T-helper 17 cell (primary cell): Measurements from ENCODE around the gene INHBB. TPM values are rescaled to one million over a fixed set of nuclear protein-coding genes. Genes with fewer than 3 reads are reported as not detected.
A peak's percentile ranks its signal among the peaks of the same experiment; 100 is the strongest.

Source experiments
- ATAC-seq: fragments of 150-1000 bp; cut with Tn5 transposase; 2 replicates; pipeline ENCODE4 v1.10.0; 2021; ENCODE audit warnings: mild to moderate bottlenecking, moderate library complexity
- DNase-seq, 3 donors: peaks; one replicate each; pipeline versions ENCODE4 v3.0.0 to v3.0.0-alpha.2; 2020 to 2021
- H3K9me3 ChIP-seq: one replicate; pipeline ENCODE4 v1.7.0; 2013; ENCODE audit warnings: low read length, mild to moderate bottlenecking; ENCODE audit not compliant: control insufficient read depth, poor library complexity, severe bottlenecking
- H3K27ac Mint-ChIP-seq: one replicate; pipeline ENCODE4 v1.8.0; 2022; ENCODE audit warnings: mild to moderate bottlenecking, moderate library complexity, mixed read lengths
- H3K27me3 Mint-ChIP-seq: one replicate; pipeline ENCODE4 v1.8.0; 2022; ENCODE audit warnings: mixed read lengths
- H3K36me3 Mint-ChIP-seq: one replicate; pipeline ENCODE4 v1.8.0; 2022; ENCODE audit warnings: low read depth, mixed read lengths
- H3K4me1 Mint-ChIP-seq: one replicate; pipeline ENCODE4 v1.8.0; 2022; ENCODE audit warnings: mild to moderate bottlenecking, mixed read lengths
- H3K4me3 Mint-ChIP-seq: one replicate; pipeline ENCODE4 v1.8.0; 2022; ENCODE audit warnings: mild to moderate bottlenecking, moderate library complexity, mixed read lengths
- total RNA-seq, 4 donors: library from RNA in 2 of 4; stranded (reverse) in 2 of 4; gene quantifications; one replicate each; pipeline ENCODE4 v1.2.3 and lab custom pipeline; 2022 to 2026

INHBB gene
- total RNA-seq, 2 donors from 2014 or later: not detected

DNA sequence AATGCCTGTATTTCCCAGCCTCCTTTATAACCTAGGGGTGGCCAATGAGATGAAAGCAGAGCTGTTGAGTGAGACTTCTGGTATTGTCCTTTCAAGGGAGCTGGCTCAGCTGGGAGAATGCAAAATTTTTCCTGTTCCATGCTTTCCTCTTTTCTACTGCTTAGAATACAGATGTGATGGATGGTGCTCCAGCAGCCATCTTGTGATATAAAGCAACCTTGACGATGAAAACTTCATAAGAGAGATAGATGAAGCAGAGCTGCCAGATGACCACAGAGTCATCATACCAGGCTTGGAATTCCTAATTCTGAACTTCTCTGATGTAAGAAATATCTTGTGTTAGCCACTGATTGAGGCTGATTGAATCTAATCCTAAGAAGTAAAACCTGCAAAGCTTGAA is 11.9 kb upstream of the INHBB start:
- Mint-ChIP-seq H3K4me3 (no peak overlapping the region), H3K4me1 (peaks cover 7% of the 10 kb centered on the region), H3K36me3 (peaks cover 11% of the 10 kb centered on the region), H3K27ac (no peak overlapping the region), H3K27me3 (peaks cover 77% of the 10 kb centered on the region)
- ATAC-seq (no peak), DNase-seq (no peak)
- H3K9me3 ChIP-seq: no peaks in the 10 kb centered on the region

DNA sequence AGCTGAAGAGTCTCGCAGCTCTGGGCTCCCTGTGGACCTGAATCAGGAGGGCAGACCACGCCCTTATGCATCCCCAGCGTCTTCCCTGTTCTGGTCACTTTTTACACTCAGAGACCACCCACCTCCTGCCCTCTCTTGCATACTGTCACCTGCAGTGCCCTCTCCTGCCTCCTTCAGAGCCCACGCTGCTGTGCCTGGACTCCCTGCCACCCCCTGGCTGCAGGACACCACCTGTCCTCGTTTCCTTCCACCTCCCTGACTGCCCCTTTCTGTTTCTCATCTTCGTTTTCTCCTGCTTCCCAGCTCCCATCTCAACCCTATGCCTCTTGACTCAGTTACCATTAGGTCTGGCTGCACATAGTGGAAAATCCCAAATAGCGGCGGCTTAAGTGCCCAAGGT is 9.2 kb upstream of the INHBB start:
- Mint-ChIP-seq H3K4me1 (peaks cover 7% of the 10 kb centered on the region), H3K4me3 (no peak overlapping the region), H3K36me3 (peaks cover 11% of the 10 kb centered on the region), H3K27me3 (peaks cover 78% of the 10 kb centered on the region), H3K27ac (no peak overlapping the region)
- H3K9me3 ChIP-seq: no peaks in the 10 kb centered on the region
- ATAC-seq (no peak), DNase-seq (no peak)

DNA sequence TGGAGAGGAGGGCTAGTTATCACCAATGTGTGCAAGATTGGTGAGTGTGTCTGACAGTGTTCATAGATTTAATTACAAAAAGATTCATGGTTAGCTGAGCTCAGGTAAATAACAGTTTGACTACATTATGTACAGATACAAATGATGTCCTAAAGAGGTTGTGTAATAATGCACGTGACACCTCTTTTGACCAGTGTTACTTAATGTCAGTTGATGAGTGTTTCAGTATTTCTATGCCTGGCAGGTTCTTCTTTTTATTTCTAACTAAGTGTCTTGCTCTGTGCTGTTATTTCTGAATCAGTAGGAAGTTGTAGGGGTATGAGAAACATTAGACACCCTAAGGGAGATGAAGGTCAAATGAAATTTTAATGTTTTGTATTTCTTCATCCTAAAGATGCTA is 7.9 kb upstream of the INHBB start:
- H3K27ac Mint-ChIP-seq: no peak overlapping the region
- no peaks in the 10 kb centered on the region for H3K9me3 ChIP-seq
- H3K36me3 Mint-ChIP-seq: peaks cover 15% of the 10 kb centered on the region
- H3K4me3 Mint-ChIP-seq: no peak overlapping the region
- peaks cover 10% of the 10 kb centered on the region for H3K4me1 Mint-ChIP-seq
- DNase-seq (no peak), ATAC-seq (no peak)
- peaks cover 80% of the 10 kb centered on the region for H3K27me3 Mint-ChIP-seq

DNA sequence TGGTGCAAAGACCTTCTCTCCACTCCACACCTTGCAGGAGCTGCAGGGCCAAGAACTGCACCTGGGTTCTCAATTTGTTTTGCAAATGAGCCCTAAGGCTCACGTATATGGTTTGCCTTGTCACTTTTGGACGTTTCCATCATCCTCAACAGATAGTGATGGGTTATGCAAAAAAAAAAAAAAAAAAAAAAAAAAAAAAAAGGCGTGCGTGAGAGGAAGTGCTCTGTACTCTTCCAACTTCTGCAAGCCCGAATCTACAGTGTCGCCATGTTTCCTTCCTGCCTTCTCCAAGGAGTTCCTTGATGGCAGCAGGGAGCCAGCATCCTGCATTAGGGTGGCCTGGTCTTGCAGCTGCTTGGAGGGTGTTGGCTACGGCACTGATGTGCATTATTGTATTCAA is 4.0 kb upstream of the INHBB start:
- H3K27me3 Mint-ChIP-seq: peaks cover 66% of the 10 kb centered on the region
- no peak overlapping the region for H3K4me3 Mint-ChIP-seq
- no peak for DNase-seq
- peaks cover 12% of the 10 kb centered on the region for H3K4me1 Mint-ChIP-seq
- no peak for ATAC-seq
- H3K36me3 Mint-ChIP-seq: peaks cover 9% of the 10 kb centered on the region
- H3K27ac Mint-ChIP-seq: no peak overlapping the region
- H3K9me3 ChIP-seq: no peaks in the 10 kb centered on the region

DNA sequence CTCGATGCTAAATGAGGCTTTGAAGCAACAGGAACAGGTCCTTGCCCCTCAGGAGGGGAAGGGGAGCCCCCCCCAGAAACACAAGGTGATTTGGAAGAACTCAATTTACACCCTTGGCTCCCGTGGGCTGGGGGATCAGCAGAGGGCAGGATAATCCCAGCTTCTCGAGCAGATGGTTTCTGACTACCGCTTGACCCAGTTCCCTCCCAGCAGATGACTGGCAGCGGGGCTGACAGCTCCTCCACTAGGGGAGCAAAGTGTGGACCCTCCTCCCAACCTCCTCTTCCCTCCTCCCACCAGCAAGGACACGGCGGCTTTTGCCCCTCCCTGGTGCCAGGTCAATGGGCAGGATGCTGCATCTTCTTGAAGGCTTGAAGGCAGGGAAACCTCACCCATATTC is 3.5 kb upstream of the INHBB start:
- peaks cover 16% of the 10 kb centered on the region for H3K4me1 Mint-ChIP-seq
- no peaks in the 10 kb centered on the region for H3K9me3 ChIP-seq
- no peak for DNase-seq
- H3K4me3 Mint-ChIP-seq: peak overlapping the region; percentile 89
- peaks cover 66% of the 10 kb centered on the region for H3K27me3 Mint-ChIP-seq
- peaks cover 7% of the 10 kb centered on the region for H3K36me3 Mint-ChIP-seq
- no peak for ATAC-seq
- H3K27ac Mint-ChIP-seq: no peak overlapping the region

DNA sequence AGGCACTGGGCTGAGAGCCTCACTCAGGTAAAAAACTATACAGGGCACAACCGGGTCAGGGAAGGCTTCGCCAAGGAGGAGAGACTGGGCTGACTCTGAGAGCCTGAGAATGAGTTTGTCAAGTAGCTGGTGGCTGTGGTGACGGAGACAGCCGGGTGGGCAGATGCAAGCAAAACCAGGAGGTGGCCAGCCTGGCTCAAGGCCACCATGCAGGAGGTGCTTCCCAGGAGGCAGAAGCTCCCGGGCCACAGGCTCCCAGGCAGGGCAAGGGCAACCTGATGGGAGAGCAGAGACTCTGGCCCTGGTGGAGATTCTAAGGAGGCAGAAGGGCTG is 2.9 kb upstream of the INHBB start:
- Mint-ChIP-seq H3K27me3 (peaks cover 67% of the 10 kb centered on the region), H3K27ac (no peak overlapping the region), H3K4me3 (peak overlapping the region; percentile 89), H3K36me3 (peaks cover 7% of the 10 kb centered on the region), H3K4me1 (peaks cover 17% of the 10 kb centered on the region)
- DNase-seq (no peak), ATAC-seq (no peak)
- H3K9me3 ChIP-seq: no peaks in the 10 kb centered on the region

DNA sequence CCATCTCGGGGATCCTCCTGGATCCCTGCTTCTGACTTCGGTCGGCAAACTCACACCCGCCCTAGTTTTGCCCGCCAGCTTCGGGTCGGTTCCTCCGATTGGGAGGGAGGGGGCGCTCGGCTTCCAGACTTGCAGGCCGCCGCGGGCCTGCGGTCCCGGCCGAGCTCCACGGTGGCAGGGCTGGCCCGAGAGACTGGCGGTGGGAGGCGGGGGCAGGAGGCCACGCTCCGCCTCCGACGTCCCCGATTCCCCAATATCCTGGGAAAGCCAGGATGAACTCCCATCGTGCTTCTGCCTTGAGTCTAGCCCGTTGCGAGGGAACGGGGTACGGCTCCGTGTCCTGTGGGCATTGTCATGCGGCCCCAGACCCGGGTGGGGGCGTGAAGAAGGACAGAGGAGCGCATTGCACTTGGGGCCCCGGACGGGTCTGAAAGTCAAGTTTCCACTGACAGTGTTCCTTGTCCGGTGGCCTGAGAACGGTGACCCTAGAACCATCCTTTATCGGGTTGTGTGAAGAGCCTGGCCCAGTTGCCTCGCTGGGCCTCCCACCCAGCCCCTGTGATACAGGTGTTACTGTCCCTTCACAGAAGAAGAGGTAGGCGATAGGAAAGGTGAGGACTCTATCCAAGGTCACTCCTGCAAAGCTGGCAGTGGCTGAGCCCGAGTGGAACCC is 2.4 kb upstream of the INHBB start:
- H3K27me3 Mint-ChIP-seq: peaks cover 63% of the 10 kb centered on the region
- ATAC-seq (peak; percentile 57), DNase-seq (peak in 2 of 3 donors; percentile 14 to 36)
- H3K36me3 Mint-ChIP-seq: peaks cover 7% of the 10 kb centered on the region
- no peak overlapping the region for H3K27ac Mint-ChIP-seq
- H3K4me1 Mint-ChIP-seq: peaks cover 17% of the 10 kb centered on the region
- H3K4me3 Mint-ChIP-seq: peak overlapping the region; percentile 89
- H3K9me3 ChIP-seq: no peaks in the 10 kb centered on the region

DNA sequence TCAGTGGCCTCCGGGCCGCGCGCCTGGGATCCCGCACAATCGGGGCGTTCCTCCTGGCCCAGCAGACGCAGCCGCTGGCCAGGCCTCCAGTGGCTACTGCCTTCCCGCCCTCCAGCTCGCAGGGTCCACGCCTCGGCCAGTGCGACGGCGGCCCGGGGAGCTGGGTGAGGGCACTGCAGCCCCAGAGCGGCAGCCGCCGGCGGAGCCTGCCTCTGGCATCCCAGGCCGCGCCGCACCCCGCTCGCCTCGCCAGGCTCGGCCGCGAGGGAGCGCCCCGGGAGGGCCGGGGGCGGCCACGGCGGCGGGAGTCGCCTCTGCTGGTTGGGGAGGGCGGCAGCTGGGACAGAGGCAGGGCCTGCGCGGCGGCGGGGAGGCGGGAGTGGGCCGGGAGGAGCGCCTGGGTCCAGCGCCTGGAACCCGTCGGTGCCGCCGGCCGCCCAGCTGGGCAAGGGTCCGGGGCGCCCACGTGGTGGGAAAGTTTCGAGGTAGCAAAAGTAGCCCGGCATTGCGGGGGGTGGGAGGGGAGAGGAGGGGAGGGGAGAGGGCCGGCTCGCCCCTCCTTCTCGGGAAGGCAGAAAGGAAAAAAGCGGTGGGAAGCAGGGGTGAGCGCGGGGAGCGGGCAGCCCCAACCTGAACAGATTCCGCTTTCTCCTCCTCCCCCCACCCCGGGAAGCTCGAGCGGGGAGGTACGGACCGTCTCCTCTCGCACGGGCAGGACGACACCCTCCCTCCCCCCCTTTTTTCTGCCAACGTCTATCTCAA is 1.5 kb upstream of the INHBB start:
- DNase-seq (no peak), ATAC-seq (peak; percentile 6)
- Mint-ChIP-seq H3K27me3 (peaks cover 63% of the 10 kb centered on the region), H3K27ac (no peak overlapping the region), H3K4me3 (peak overlapping the region; percentile 89), H3K36me3 (peaks cover 7% of the 10 kb centered on the region), H3K4me1 (peaks cover 17% of the 10 kb centered on the region)
- H3K9me3 ChIP-seq: no peaks in the 10 kb centered on the region

DNA sequence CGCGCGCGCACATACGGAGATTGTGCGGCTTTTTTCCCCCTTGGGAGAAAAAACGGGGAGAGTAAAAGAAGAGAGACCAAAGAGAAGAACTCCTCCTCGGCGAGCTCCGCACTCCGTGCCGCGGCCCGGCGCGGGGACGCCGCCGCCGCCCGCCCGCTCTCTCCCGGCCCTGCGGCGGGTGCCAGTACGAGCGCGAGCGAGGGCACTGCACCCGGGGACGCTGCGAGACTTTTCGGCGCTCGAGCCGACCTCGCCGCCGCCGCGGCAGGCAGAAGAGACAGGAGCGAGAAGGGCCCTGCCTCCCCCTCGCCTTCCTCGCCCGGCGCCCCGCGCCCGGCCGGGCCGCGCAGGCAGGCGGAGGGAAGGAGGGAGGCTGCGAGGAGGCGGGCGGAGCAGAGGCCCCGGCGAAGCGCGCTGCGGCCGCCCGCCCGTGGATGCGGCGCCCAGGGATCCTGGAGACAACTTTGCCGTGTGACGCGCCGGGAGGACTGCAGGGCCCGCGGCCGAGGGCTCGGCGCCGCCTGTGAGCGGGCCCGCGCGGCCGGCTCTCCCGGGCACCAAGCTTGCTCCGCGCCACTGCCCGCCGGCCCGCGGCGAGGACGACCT is 857 bp upstream of the INHBB start:
- Mint-ChIP-seq H3K4me3 (peak overlapping the region; percentile 52), H3K36me3 (peaks cover 7% of the 10 kb centered on the region), H3K4me1 (peaks cover 17% of the 10 kb centered on the region), H3K27ac (no peak overlapping the region), H3K27me3 (peaks cover 66% of the 10 kb centered on the region)
- no peaks in the 10 kb centered on the region for H3K9me3 ChIP-seq
- ATAC-seq: peak; percentile 35
- no peak for DNase-seq

DNA sequence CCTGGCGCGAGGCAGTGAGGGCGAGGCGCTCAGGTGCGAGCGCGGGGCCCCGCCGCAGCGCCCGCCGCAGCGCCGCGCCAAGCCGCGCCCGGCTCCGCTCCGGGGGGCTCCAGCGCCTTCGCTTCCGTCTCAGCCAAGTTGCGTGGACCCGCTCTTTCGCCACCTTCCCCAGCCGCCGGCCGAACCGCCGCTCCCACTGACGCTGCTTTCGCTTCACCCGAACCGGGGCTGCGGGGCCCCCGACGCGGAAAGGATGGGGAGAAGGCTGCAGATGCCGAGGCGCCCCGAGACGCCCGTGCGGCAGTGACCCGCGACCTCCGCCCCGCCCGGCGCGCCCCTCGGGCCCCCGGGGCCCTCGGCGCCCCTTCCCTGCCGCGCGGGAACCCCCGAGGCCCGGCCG is 328 bp upstream of the INHBB start:
- DNase-seq: no peak
- H3K4me3 Mint-ChIP-seq: peak overlapping the region; percentile 45

DNA sequence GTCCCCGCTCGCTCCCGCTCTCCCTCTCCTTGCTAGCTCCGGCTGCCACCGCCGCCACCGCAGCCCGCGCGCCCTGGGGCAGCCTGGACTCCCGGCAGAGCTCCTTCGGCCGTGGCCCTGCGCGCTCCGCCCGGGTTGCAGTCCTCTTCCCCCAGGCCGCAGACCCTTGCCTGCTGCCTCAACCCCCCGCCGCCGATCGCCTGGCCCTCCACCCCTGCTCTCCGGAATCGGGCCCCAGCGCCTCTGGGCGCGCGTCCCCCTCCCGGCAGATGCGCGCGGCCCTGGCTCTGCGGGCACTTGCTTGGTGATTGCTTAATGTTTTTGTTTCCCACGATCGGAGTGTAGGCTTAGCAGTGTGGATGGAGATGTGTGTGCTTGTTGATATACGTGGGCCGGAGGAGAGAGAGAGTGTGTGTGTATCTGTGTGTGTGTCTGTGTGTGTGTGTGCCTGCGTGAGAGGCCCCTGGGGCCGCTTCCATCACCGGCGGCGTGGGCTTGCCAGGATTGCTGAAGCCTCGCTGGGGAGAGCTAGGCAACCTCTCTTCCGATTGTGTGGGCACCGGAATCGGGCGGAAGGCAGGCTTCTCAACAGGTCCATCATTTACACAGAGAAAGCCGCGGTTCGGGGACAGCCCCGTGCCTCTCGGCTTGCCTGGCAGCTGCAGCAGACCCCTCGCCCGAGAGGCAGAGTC is 877 bp downstream of the INHBB start:
- H3K27me3 Mint-ChIP-seq: peaks cover 58% of the 10 kb centered on the region
- H3K4me3 Mint-ChIP-seq: peak overlapping the region; percentile 92
- ATAC-seq (no peak), DNase-seq (no peak)
- no peak overlapping the region for H3K27ac Mint-ChIP-seq
- peaks cover 7% of the 10 kb centered on the region for H3K36me3 Mint-ChIP-seq
- no peaks in the 10 kb centered on the region for H3K9me3 ChIP-seq
- H3K4me1 Mint-ChIP-seq: peaks cover 17% of the 10 kb centered on the region

More for the DNA sequence above, 328 bp upstream of the INHBB start:
- Mint-ChIP-seq H3K27me3 (peaks cover 63% of the 10 kb centered on the region), H3K27ac (no peak overlapping the region), H3K4me1 (peaks cover 17% of the 10 kb centered on the region), H3K36me3 (peaks cover 7% of the 10 kb centered on the region)
- no peaks in the 10 kb centered on the region for H3K9me3 ChIP-seq
- peak; percentile 5 for ATAC-seq

DNA sequence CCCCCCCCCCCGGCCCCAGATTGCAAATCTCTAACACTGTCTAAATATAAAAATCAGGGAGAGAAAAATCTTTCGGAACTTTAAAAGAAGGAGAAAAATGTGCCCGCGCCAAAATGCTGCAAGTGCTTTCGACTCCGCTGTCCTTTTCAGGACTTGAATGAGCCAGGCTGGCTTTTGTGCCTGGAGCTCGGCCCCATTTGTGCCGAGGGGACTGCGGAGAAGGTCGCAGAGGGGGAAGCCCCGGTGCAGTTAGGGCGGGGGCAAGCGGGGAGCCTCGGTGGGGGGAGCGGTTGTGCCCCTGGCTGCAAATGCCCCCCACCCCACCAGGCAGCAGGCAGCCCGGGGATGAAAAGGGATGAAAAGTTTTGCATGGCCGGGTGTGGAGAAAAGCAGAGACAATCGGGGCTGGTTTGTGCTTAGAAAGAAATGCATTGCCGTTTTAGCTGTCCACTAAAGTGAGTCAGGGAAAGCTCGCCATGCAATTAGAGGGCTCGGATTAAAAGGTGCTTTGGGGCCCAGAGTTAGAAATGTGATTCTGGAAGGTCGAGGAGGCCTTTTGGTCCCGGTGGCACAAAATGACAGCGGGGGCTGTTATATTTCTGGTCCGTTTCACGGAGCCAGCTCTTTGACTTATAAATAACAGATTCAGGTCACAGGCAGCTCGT is 1.6 kb downstream of the INHBB start:
- Mint-ChIP-seq H3K27me3 (peaks cover 52% of the 10 kb centered on the region), H3K4me3 (peak overlapping the region; percentile 92), H3K27ac (no peak overlapping the region), H3K36me3 (peaks cover 7% of the 10 kb centered on the region), H3K4me1 (peaks cover 17% of the 10 kb centered on the region)
- no peak for ATAC-seq
- H3K9me3 ChIP-seq: no peaks in the 10 kb centered on the region
- DNase-seq: no peak
